A673 (cell line): ENCODE results near the gene A2M.

Experiments used
- CTCF ChIP-seq: fragments of 300-800, 200-600 bp; sonication (generic); conservative IDR thresholded peaks from 2 replicates; pipeline ENCODE4 v1.5.1; 2017; ENCODE audit warnings: low read depth, mild to moderate bottlenecking, antibody characterized with exemption, low read length, moderate library complexity, mixed read lengths
- EZH2 ChIP-seq: fragments of 200-600 bp; sonication (generic); IDR thresholded peaks from 2 replicates; pipeline ENCODE4 v1.6.1; 2017; ENCODE audit warnings: borderline replicate concordance, low read depth, mild to moderate bottlenecking, mixed read lengths, antibody characterized with exemption, low read length; ENCODE audit not compliant: poor library complexity, severe bottlenecking

DNA sequence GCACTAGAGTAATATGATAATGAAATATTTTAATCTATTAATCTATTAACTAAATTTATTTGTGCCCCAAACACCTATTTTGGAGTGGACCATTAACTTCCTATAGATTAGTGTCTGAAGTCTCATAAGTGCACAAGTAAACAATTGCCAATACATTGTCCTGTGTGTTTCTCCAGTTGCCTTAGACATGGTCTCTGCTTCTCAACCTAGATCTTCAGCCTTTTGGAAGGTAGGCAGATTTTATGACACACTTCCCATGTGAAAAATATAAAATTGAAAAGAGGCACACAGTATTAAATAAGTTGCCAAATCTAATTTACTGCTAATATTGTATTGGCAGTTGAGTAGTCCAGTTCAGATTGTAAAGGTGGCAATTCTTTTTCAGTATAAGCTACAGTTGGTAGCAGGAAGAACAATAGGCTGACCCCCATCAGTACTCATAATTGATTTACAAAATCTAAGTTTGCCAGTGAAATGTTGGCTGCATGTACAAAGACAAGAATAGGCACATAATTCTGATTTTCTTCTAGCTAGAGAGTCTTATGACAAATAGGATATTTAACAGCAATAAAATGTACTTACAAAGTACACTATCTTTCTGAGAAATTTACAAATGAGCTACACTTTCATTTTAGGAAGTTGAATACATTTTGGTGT, 10.8 kb downstream of the A2M start:
- TF ChIP-seq CTCF: no peak
- TF ChIP-seq EZH2: no peak
